ENCODE data around the gene CDCA5.

GRCh38 chr11:65087827-65088226, 4.0 kb upstream of the CDCA5 start:
- no peak for TF ChIP-seq CTCF (IDR thresholded peaks at IDR 0.05; ENCODE audit: low read depth, low read length)
- no peak for TF ChIP-seq EZH2phosphoT487 (IDR thresholded peaks at IDR 0.05; ENCODE audit: low read depth)

Measured in OCI-LY3 (cell line).